Tibial artery (tissue), 4 donors: Measurements from ENCODE around the gene SLC4A1.

ENCODE experiments used
- DNase-seq, 2 donors: peaks; one replicate each; pipeline ENCODE4 v3.0.0-alpha.2; 2019
- H3K27ac ChIP-seq, 2 donors: fragments of 200-600 bp; sonication (generic) in 1 of 2; 1 replicate in 1 of 2; 2 replicates in 1 of 2; pipeline ENCODE4 v1.5.1; 2018 to 2019; ENCODE audit warnings: mild to moderate bottlenecking in 1 of 2
- H3K27me3 ChIP-seq, 2 donors: fragments of 200-600 bp; sonication (generic) in 1 of 2; one replicate each; pipeline versions ENCODE4 v1.5.1 to v1.6.0; 2016 to 2019
- H3K36me3 ChIP-seq, 3 donors: fragments of 200-600 bp; sonication (generic) in 2 of 3; one replicate each; pipeline ENCODE4 v1.5.1; 2016 to 2019; ENCODE audit warnings: mild to moderate bottlenecking in 2 of 3
- H3K4me1 ChIP-seq, 4 donors: fragments of 200-600 bp; sonication (generic) in 2 of 4; 1 replicate in 3 of 4; 2 replicates in 1 of 4; pipeline ENCODE4 v1.5.1; 2016 to 2019
- H3K4me3 ChIP-seq, 2 donors: fragments of 200-600 bp; sonication (generic) in 1 of 2; 1 replicate in 1 of 2; 2 replicates in 1 of 2; pipeline ENCODE4 v1.5.1; 2018 to 2019; ENCODE audit warnings: mild to moderate bottlenecking in 2 of 2
- H3K9me3 ChIP-seq, 3 donors: fragments of 200-600 bp; sonication (generic) in 1 of 3; one replicate each; pipeline ENCODE4 v1.5.1; 2016 to 2019
- intact Hi-C: fragments of 100-400 bp; cut with DNase I; formaldehyde crosslinking; loops from one replicate; pipeline ENCODE4 v1.15.0; 2023; ENCODE audit warnings: low total_unique reads
- TF ChIP-seq, protein P1 (sequence below), 2 experiments: fragments of 200-600 bp in 1 of 2; fragments of 450-650 bp in 1 of 2; IDR thresholded peaks; one replicate each; pipeline ENCODE4 v1.5.1; 2017 to 2019; ENCODE audit warnings: antibody characterized with exemption in 2 of 2, mild to moderate bottlenecking in 1 of 2, moderate library complexity in 1 of 2

The SLC4A1 gene

DNA sequence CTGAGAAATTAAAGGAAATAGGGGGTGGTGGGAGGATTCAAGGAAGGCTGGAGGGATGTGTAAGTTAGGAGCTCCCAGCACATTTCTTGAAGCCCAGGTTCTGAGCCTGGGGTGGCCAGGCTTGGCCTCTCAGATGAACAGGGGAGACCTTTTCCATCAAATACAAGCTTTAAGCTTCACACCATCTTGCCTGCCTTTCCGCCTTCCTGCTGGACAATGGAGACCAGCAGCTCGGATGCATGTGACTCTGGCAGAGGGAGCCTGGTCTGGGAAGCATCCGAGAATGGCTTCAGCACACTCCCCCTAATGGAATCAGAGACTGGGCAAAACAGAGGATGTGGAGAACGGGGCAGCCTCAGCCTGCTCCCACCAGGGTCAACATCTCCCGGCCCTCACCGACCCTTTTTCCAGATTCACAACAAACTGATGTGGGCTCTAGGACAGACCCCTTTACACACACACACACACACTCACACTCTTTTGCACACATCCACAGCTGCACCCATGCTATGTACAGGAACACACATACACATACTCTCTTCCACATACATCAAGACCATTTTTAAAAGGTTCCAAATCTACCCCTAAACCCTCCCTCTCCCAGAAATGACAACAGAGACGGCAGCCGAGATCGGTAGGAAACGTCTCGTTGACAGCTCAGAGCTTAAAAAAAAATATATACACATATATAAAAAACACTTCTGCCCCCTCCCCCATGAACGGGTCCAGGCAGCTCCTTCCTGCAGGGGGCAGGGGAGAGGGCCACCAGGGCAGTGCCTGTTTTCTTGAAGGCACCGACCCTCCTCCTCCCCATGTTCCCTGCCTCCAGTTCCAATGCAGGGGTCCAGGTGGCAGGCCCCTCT is 61.7 kb downstream of the SLC4A1 start:
- Histone ChIP-seq H3K9me3 (no peaks in the 10 kb centered on the region), H3K36me3 (peaks cover 36 to 48% (median 39%) of the 10 kb centered on the region in 3 donors), H3K4me3 (no peak overlapping the region), H3K4me1 (peaks cover 6 to 13% (median 11%) of the 10 kb centered on the region in 4 donors), H3K27ac (no peak overlapping the region), H3K27me3 (no peaks in the 10 kb centered on the region)
- intact Hi-C loops, result loop anchor here (10.0 kb wide), 1 partner anchor 299 kb away; the partner anchor contains the start of gene GPATCH8
- no peak for DNase-seq
- TF ChIP-seq, protein P1, sequence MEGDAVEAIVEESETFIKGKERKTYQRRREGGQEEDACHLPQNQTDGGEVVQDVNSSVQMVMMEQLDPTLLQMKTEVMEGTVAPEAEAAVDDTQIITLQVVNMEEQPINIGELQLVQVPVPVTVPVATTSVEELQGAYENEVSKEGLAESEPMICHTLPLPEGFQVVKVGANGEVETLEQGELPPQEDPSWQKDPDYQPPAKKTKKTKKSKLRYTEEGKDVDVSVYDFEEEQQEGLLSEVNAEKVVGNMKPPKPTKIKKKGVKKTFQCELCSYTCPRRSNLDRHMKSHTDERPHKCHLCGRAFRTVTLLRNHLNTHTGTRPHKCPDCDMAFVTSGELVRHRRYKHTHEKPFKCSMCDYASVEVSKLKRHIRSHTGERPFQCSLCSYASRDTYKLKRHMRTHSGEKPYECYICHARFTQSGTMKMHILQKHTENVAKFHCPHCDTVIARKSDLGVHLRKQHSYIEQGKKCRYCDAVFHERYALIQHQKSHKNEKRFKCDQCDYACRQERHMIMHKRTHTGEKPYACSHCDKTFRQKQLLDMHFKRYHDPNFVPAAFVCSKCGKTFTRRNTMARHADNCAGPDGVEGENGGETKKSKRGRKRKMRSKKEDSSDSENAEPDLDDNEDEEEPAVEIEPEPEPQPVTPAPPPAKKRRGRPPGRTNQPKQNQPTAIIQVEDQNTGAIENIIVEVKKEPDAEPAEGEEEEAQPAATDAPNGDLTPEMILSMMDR (IDR thresholded peaks at IDR 0.05), result no peak

DNA sequence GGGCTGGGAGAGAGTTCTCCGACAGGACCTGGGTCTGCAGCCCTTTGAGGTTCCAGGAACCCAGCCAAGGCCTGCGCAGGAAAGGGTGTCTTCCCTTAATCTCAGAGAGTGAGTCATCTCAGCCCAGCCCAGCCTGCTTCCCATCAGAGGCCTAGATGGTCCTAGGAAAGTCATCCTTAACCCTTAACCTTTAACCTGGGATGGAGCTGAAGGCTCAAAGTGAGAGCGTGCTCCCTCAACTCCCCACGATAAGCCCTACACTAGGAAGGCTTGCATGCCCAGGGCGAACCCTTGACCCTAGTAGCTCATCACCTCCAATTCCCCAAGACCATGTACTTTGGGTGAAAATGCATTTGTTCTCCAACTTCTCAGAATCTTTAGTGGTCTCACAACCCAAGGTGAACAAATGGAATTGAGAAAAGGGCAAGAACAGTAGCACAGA is 63.5 kb downstream of the SLC4A1 start:
- Histone ChIP-seq H3K4me3 (no peak overlapping the region), H3K4me1 (peaks cover 0 to 4% (median 2%) of the 10 kb centered on the region in 4 donors), H3K27me3 (no peaks in the 10 kb centered on the region), H3K9me3 (no peaks in the 10 kb centered on the region), H3K27ac (no peak overlapping the region), H3K36me3 (peaks cover 26 to 30% (median 29%) of the 10 kb centered on the region in 3 donors)
- intact Hi-C loops, result loop anchor here (10.0 kb wide), 1 partner anchor 300 kb away; the partner anchor contains the start of gene GPATCH8
- no peak for DNase-seq
- TF ChIP-seq, protein P1 (IDR thresholded peaks at IDR 0.05), result no peak

DNA sequence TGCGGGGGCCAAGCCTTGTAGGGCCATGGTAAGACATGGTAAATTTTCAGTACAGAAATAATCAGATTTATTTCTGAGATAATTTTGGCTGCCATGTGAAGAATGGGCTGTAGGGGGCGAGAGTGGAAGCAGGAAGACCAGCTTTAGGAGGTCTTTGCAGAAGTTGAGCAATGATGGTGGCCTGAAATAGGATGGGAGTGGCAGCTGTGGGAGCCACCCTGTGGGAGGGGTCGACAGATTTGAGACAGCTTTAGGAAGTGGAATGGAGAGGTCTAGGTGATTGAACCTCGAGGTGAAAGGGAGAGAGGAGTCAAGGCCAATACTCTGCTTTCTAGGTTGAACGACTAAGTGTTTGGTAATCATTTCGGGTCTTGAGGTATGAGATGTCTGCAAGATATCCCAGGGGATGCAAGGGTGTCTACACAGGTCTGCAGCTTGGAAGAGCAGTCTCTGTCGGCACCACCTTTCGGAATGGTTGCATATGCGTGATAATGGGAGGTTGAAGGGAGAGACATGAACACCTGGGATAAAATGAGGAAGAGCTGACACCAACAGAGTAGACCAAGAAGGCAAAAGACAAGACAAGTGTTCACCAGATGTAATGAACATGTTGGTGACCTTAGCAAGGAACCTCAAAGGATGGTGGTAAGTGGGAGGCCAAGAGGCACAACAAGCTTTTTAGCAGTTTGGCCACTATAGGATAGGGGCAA is 64.0 kb downstream of the SLC4A1 start:
- Histone ChIP-seq H3K36me3 (peaks cover 20 to 25% (median 23%) of the 10 kb centered on the region in 3 donors), H3K4me3 (no peak overlapping the region), H3K4me1 (peaks cover 0 to 4% (median 2%) of the 10 kb centered on the region in 4 donors), H3K27me3 (no peaks in the 10 kb centered on the region), H3K27ac (no peak overlapping the region), H3K9me3 (no peaks in the 10 kb centered on the region)
- intact Hi-C loops, result loop anchor here (10.0 kb wide), 1 partner anchor 301 kb away; the partner anchor contains the start of gene GPATCH8
- DNase-seq, result peak in 1 of 2 donors; percentile 39
- TF ChIP-seq, protein P1 (IDR thresholded peaks at IDR 0.05), result peak; percentile 40 to 57

DNA sequence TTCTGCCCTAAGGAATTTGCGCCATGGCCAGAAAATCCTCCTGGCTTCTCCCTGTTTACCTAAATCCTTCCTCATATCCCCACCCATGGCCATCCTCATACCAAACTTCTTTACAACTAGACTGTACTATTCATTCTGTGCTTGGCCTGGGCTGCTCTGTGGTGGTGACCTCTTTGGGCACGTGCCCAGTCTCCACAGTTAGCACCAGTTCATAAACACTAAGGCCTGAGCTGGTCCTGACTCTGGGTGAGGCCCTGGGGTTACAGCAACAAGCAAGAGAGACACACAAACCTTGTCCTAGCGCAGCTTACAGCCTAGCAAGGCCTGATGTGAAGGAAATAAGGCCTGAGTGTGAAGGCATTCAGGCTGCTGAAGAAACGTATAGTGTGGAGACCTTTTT is 65.2 kb downstream of the SLC4A1 start:
- Histone ChIP-seq H3K27ac (no peak overlapping the region), H3K27me3 (no peaks in the 10 kb centered on the region), H3K4me1 (peaks cover 0 to 14% (median 11%) of the 10 kb centered on the region in 4 donors), H3K9me3 (no peaks in the 10 kb centered on the region), H3K4me3 (no peak overlapping the region), H3K36me3 (peaks cover 12 to 13% (median 12%) of the 10 kb centered on the region in 3 donors)
- intact Hi-C loops, result loop anchor here (10.0 kb wide), 1 partner anchor 302 kb away; the partner anchor contains the start of gene GPATCH8
- TF ChIP-seq, protein P1 (IDR thresholded peaks at IDR 0.05), result no peak
- DNase-seq, result no peak

DNA sequence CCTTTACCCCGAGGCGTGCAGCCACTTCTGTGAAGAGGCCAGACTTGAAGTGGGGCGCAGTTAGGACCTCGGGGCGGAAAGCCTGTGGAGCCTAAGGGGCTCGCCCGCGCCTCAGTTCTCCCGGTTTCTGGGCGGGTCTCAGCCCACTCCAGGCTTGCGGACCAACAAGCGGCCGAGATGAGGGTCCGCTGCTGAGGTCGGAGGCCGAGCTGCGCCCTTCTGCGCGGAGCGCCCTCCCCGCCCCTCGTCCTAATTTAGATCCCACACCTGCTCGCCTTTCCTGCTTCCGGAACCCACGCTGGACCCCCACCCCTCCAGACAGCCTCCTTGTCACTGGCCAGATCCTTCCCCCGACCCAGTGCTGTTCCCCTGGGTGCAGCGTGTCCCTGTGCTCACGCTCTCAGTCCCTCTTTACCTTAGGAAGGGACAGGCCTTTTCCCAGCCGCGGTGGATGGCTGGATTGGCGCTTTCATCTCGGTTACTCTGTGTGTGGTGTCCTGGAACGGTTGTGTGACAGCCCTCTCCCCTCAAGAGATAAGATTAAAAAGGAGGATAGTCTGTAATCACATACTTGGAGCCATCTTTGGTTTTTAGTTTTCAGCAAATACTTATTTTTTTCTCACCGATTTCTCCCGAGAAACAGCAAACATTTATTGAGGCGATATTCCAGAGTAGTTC is 67.3 kb downstream of the SLC4A1 start:
- intact Hi-C loops, result loop anchor here (1.0 to 10.0 kb wide), 2 partner anchors 19 to 304 kb away; partner anchors contain the start of genes GPATCH8 and UBTF
- Histone ChIP-seq H3K4me1 (peaks cover 0 to 22% (median 15%) of the 10 kb centered on the region in 4 donors), H3K27ac (peak overlapping the region; percentile 95 to 97), H3K4me3 (peak overlapping the region; percentile 87 to 94), H3K9me3 (no peaks in the 10 kb centered on the region), H3K36me3 (peaks cover 14 to 20% (median 15%) of the 10 kb centered on the region in 3 donors), H3K27me3 (no peaks in the 10 kb centered on the region)
- TF ChIP-seq, protein P1 (IDR thresholded peaks at IDR 0.05), result no peak
- DNase-seq, result no peak
